HG03039 (cell line): ENCODE data around the gene MYOF.
A peak's percentile ranks its signal among the peaks of the same experiment; 100 is the strongest.

Experiments used
- ATAC-seq: cut with Tn5 transposase; IDR thresholded peaks from one replicate; pipeline ENCODE4 v1.9.1; 2021; ENCODE audit warnings: mild to moderate bottlenecking, moderate library complexity; ENCODE audit not compliant: unreplicated experiment

The MYOF gene

DNA sequence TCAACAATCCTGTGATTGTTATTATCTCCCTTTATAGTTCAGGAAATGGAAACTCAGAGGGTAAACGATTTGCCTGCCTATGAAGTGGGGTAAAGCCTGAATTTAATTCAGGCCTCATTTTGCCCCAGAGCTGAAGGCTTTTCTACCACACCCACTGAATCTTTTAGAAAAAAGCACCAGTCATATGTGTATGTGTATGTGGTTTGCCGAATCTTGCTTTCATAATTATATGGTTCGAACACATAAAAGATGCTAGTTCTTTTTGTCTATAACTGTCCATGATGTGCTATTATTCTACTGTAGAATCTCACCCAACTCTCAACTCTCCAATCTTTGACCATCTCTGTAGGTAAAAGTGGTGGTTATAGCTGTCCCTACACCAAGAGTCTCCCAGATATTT lies 83.6 kb downstream of the MYOF start:
- no peak for ATAC-seq

- ATAC-seq, result no peak
Observed at GRCh38 chr10:93397020-93397419, 85.1 kb downstream of the MYOF start.

DNA sequence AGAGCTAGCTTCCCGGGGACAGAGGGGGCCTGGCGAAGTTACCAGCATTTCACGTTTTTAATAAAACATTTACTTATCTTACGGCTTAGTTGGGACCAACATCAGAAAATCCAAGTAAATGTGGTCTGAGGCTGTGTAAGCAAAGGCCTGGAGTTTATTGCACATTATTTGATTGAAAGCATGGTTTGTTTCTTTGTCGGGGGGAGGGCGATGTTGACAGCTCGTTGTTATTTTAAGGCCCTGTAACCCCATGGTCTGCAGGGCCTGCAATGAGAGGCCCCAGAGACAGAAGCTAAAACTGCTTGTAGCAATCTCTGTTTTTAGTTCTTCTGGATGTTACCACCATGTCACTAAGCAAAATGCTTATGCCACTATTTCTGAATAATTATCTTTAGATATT lies 88.9 kb downstream of the MYOF start:
- ATAC-seq, result no peak

DNA sequence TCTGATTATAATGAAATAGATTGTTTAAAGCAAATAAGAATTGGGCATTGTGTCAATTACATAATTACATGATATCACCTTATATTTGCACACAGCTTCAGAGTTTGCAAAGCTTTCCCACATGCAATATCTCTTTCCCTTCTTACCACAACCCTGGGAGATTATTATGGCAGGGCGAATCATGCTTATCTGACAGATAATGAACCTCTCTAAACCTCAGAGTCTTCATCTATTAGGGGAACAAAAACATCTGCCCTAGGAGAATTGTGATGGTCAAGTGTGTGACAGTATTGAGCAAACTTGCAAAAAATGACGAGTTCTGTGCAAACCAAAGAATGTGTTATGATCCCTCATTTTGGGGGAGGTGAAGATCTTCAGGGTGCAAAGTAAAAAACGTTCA lies 90.0 kb downstream of the MYOF start:
- ATAC-seq, result no peak

DNA sequence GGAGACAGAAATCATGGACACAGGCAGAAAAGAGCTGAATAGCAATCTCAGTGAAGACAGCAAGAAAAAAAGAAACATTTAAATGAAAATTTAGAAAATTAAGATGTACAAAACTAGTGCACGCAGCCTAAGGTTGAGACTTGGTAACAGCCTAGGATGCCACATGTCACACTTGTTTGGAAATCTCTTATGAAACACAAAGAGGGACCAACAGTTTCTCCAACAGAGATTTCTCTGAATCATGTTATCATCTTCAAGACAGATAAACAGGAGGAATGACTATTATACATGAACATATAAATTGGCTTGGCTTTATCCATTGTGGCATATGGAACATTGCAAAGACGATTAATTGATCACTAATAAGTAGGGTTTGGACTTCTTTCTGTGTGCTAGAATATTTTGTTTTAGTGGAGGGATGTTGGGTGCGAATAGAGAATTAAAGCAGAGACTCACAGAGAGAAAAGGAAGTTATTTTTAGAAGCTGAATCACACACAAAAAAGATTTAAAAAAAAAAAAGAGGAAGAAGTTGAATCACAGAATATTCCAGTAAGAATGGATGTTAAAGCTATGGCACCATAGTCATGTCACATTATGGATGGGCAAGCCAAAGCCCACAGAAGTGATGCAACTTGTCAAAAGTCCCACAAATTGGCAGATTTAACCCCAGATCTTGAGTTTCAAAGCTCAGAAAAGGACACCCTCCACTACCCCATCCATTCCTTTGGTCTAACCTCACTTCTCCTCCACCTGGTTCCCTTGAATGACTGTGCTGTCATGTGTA lies 91.6 kb downstream of the MYOF start:
- no peak for ATAC-seq

DNA sequence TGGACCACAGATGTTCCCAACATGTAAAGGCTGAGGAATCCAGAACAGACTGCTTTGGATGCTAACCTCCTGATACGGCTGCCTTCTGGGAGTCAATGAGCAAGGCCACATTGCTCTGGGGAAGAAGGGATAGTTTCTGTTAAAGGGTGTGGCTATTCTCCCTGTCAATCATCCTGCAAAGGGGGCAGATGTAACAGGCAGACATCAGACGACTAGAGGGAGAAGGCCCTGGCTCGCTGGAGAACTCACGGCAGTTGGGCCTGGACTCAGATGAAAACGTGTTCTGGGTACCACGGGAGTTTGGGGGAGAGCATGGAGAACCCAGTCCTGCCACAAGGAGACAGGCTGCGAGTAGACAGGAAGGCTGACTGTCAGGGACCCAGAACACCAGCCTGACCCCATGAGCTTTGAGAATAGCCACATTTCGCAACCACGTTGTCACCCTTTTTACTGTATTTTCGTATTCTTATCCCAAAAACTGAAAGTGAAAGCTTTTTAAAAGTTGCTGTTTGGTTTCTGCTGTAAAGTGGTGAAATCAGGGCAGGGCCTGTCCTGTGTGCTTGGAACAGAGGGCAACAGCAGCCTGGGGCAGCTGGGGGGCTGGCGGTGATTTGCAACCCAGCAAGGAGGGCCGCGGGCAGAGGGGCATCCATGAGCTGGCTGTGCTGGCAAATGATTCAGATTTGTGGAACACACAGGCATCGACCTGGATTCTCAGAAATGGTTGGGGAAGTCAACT lies 95.3 kb downstream of the MYOF start:
- ATAC-seq, result no peak

DNA sequence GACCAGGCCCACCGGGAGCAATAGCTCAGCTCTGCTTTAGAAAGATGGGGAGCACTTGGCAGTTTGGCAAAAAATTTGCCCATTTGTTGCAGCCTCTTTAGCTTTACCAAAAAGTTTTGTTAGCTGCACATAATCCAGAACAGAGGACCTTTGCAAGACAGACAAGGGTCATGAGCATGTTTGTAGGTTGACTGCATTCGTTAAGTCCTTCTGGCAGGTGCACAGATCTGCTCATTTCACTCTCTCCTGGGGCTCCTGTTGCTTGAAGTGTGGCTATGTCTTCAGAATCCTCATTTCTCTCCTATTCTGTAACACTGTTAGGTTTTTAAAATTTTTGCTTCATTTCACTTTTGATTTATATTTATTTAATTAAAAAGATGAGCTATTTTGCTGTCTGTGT lies 96.8 kb downstream of the MYOF start:
- ATAC-seq, result no peak

- ATAC-seq, result no peak
Observed at GRCh38 chr10:93384006-93384405, 98.1 kb downstream of the MYOF start.

DNA sequence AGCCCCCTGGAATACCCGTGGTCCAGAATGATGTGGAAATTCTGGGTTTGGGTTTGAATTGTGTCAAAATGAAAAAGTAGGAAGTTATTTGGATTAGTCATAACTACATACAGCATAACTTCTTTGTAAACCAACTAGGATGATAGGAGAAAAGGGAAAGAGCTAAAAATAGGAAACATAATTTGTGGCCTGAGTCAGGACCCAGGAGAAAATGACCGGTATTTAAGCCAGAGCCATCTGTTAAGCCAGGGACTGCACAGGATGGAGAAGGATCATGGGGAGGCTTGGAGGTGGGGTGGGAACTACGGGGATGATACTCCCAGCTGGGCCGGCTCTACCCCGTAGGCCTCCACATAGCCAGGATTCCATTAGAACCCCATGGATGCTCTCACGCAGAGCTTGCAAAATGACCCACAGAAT lies 98.6 kb downstream of the MYOF start:
- no peak for ATAC-seq

DNA sequence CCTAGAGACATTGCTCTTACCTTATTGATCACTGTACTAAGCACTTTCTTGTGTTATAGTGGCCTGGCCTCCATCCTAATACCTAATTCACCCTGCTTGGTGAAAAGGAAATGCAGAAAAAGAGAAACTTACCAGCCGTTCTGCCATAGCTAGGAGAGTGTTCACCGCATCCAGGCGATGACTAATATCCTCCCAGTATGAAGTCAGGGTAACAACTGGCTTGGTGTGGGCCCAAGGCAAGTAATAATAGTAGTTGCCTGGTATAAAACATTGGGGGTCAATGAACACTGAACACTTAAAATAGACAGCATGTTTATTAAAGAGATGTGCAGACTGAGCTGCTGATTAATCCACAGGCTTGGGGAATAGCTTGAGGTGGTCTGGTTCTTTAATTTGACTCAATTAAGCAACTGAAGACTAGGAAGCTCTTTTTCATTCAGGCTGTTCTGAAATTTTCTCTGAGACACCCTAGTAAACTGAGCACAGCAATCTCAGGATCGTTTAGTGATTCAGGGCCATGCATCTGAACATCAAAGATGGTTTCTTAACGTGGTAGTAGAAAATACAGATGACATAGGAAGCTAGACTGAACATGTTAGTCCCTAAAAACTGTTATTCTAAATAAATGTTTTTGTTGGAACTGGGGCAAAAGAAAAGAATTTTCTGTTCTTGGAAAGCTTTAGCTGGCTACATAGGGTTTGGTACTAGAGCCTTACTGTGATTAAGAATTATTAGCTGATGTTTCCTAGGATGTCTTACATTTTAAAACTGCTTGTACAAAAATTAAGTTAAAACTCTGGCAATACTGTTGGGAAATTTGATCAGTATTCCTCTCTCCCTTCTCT lies 102.2 kb downstream of the MYOF start:
- no peak for ATAC-seq

DNA sequence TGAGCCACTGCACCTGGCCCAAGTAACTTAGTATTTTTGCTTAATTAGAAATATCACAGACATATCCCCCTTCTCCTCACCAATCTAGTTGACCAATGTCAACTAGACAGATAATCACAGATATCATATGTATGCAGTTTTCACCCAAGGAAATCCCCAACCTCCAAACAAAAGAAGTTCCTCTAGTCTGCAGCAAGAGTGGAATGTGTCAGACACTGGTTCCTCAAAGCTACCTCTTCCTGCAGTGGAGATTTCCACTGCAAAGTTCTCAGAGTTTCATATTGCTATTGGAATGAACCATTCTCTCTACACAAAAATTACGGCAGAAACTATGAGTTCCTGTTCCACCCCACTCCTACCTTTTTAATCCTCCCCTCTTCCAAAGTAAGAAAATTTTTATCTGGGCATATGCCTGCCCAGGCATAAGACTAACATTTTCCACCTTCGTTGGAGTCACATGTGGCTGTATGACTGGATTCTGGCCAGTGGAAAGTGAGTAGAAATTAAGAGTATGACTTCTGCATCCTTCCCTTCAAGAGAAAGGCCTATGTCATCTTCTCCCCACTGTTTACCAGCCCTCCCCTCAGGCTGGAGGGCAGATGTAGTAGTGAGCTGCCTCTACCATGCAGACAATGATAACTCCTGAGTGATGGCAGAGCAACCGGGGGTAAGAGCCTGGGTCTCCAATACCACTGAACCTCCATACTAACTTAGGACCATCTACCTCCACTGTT lies 103.0 kb downstream of the MYOF start:
- no peak for ATAC-seq

GRCh38 chr10:93378039-93378438 lies 104.1 kb downstream of the MYOF start:
- ATAC-seq, result no peak

DNA sequence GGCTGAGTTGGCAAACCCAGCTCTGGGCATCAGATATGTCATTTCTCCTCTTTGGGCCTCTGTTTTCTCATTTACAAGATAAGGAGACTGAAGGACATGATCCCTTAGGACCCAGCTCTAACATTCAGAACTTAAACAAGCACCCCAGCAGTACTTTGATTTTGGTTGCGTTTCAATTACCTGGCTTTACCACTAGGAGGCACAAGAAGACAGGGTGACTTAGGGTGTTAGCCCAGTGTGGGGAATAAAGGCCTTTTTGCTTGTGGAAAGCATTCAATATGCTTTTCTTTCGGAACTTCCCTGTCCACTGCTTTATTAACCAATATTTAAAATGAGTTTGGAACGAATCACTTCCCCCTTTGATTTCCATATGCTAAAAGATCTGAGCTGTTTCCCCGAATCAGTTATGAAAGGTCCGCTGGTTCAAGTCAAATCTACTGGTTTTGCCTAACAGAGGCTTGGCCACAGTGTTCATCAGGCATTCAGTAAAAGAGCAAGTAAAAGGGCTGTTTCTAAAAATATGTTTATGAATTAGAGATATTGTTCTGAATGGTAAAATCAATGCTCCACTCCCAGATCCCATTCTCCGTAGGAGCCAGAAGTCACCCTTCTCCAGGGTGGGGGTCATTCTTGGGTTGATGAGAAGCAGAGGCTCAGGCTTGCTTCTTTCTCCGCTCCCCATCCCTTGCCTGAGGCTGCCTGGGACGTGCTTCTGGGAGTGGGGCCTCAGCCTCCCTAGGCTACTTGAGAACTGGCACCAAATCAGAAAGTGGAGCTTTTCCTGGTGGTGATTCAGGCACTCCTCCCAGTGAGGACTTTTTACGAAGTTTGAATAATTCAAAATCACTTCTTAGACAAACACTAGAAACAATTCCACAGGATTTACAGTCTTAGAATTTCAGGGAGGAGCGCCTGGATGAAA lies 105.5 kb downstream of the MYOF start:
- peak; percentile 59 for ATAC-seq

- ATAC-seq, result no peak
Observed at GRCh38 chr10:93370961-93371360, 111.2 kb downstream of the MYOF start.

GRCh38 chr10:93369588-93370164 lies 112.5 kb downstream of the MYOF start:
- no peak for ATAC-seq

GRCh38 chr10:93368210-93368609 lies 113.9 kb downstream of the MYOF start:
- no peak for ATAC-seq

DNA sequence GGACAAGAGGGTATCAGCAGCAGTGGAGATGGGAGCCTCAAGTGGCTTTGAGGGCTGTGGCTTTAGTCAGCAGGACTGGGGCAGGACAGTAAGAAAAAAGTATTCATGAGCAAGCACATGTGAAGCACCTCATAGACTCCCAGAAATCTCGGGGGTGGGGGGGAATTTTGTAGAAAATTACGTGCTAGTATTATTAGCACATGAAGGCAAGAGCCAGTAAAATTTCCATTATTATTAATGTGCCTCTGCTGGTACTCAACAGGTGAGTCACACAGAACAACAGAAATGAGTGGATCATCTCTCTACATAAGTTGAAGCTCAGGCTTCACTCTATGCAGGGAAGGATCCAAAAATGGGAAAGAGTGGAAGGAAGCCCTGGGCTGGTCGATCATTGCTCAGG lies 114.5 kb downstream of the MYOF start:
- no peak for ATAC-seq

GRCh38 chr10:93364966-93365365 lies 117.2 kb downstream of the MYOF start:
- ATAC-seq, result no peak

DNA sequence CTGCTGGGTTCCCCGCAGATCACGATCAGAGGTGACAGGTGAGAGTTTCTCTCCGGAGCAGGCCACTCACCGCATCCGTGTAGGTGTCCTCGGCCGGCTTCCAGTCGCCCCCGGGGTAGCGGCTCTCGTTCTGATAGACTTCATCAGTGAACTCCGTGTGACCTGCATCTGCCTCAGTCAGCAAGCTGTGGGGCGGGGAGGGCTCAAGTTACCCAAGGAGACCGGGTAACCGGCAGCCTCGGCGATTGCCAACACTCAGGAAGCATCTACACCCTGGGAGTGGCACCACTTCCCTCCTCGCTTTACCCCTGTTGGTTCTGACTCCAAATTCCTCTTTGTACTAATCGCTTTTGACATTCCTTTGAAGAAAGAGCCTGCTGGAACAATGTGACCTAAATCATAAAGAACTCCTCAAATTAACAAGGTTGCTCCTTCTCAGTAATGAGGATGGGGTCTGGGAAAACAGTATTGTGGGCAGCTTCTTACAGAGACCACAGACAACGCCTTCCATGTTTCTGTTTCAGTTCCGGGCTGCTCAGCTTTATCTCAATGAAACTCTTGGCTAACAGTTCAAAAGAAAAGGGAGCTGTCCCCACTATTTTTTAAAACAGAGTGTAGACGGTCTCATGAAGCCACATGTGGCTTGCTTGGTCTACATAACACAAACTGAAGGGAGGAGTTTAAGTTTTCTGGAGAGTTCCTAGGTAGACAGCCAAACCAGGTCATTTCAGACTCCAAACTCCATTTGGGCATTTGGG lies 118.1 kb downstream of the MYOF start:
- no peak for ATAC-seq
